Transverse colon (tissue), 4 donors: Measurements from ENCODE around the gene NOP56. TPM values are rescaled to one million over a fixed set of nuclear protein-coding genes. Genes with fewer than 3 reads are reported as not detected.
A peak's percentile ranks its signal among the peaks of the same experiment; 100 is the strongest.

ENCODE experiments used
- DNase-seq: peaks from one replicate; pipeline ENCODE4 v3.0.0-alpha.2; 2019
- H3K27ac ChIP-seq, 4 donors: fragments of 200-600 bp; sonication (generic); 2 replicates each; pipeline ENCODE4 v1.5.1; 2016 to 2018; ENCODE audit warnings: inconsistent platforms in 4 of 4
- H3K27me3 ChIP-seq: fragments of 200-600 bp; sonication (generic); 2 replicates; pipeline ENCODE4 v1.5.1; 2017; ENCODE audit warnings: inconsistent platforms
- H3K36me3 ChIP-seq, 4 donors: fragments of 200-600 bp; sonication (generic); 2 replicates each; pipeline ENCODE4 v1.5.1; 2017 to 2019; ENCODE audit warnings: inconsistent platforms in 4 of 4
- H3K4me1 ChIP-seq, 4 donors: fragments of 200-600 bp; sonication (generic); 2 replicates each; pipeline ENCODE4 v1.5.1; 2017 to 2020; ENCODE audit warnings: inconsistent platforms in 4 of 4
- H3K4me3 ChIP-seq, 4 donors: fragments of 200-600 bp; sonication (generic); 1 replicate in 1 of 4; 2 replicates in 3 of 4; pipeline versions ENCODE4 v1.5.1 to v1.6.1; 2017 to 2019; ENCODE audit warnings: inconsistent platforms in 4 of 4
- H3K9me3 ChIP-seq, 2 donors: fragments of 200-600 bp; sonication (generic); 2 replicates each; pipeline ENCODE4 v1.5.1; 2017 to 2019; ENCODE audit warnings: inconsistent platforms in 2 of 2
- CTCF ChIP-seq, 5 experiments: fragments of 200-600 bp in 3 of 5; fragments of 450-650 bp in 2 of 5; sonication (generic) in 3 of 5; IDR thresholded peaks; 1 replicate in 2 of 5; 2 replicates in 3 of 5; pipeline ENCODE4 v1.5.1; 2016 to 2017; ENCODE audit warnings: antibody characterized with exemption in 5 of 5, inconsistent platforms in 3 of 5, mild to moderate bottlenecking in 2 of 5, moderate library complexity in 1 of 5
- EP300 ChIP-seq: sonication (generic); formaldehyde crosslinking; IDR thresholded peaks from one replicate; pipeline ENCODE4 v1.6.1; 2017; ENCODE audit warnings: antibody characterized with exemption, low read depth
- POLR2A ChIP-seq: fragments of 450-650 bp; IDR thresholded peaks from one replicate; pipeline ENCODE4 v1.6.1; 2016; ENCODE audit warnings: antibody characterized with exemption, mild to moderate bottlenecking, moderate library complexity
- POLR2AphosphoS5 ChIP-seq, 3 donors: sonication (generic); formaldehyde crosslinking; IDR thresholded peaks; one replicate each; pipeline ENCODE4 v1.6.1; 2016; ENCODE audit warnings: antibody characterized with exemption in 3 of 3
- WGBS, 2 donors: methylation state at CpG; one replicate each; pipeline ENCODE4 v1.1.5; 2018; ENCODE audit warnings: low coverage in 1 of 2; 5-methylcytosine and 5-hydroxymethylcytosine counted together
- in situ Hi-C, 4 donors: fragments of 200-750 bp; cut with MboI; loops; one replicate each; pipeline versions ENCODE4 v1.15.0 to v1.15.1; 2017; ENCODE audit warnings: low sequenced_read_pairs in 3 of 4, low pct_ligation_motif_present in 1 of 4, low pct_unique_long_range_greater_than_20kb in 1 of 4
- intact Hi-C: fragments of 100-400 bp; cut with DNase I; formaldehyde crosslinking; loops from one replicate; pipeline ENCODE4 v1.15.1; 2023; ENCODE audit warnings: low total_unique reads
- total RNA-seq, 4 donors: library from RNA; depleted of rRNA; stranded (reverse); fragments of >200 nt; gene quantifications; one replicate each; pipeline ENCODE4 v1.1.0, GENCODE V29; 2016

NOP56 gene
- total RNA-seq, 4 donors from 2014 or later: 32.8 to 303 (median 126) TPM

- 0% methylated on average over 31 of the region's 56 CpGs; no CpG with 5 or more reads in 1 of the 2 donors for WGBS, 2 donors
- in situ Hi-C loops: loop anchor here in 2 of 4 donors (10.0 kb wide), 2 partner anchors 128 to 138 kb away; no protein-coding TSS in a partner anchor
- Histone ChIP-seq H3K4me3 (peak overlapping the region; percentile 71 to 99 (median 86)), H3K27ac (peak overlapping the region; percentile 94 to 99 (median 96)), H3K9me3 (no peaks in the 10 kb centered on the region), H3K4me1 (peaks cover 9 to 27% (median 19%) of the 10 kb centered on the region in 4 donors), H3K27me3 (no peaks in the 10 kb centered on the region), H3K36me3 (peaks cover 0 to 26% (median 13%) of the 10 kb centered on the region in 4 donors)
- peak; percentile 12 for DNase-seq
- intact Hi-C loops: loop anchor here (5.0 kb wide), 1 partner anchor 39 kb away; the partner anchor contains the start of gene EBF4
- no peak for TF ChIP-seq EP300
- TF ChIP-seq CTCF (IDR thresholded peaks at IDR 0.05): no peak
- TF ChIP-seq POLR2A: no peak
- no peak for TF ChIP-seq POLR2AphosphoS5 (IDR thresholded peaks at IDR 0.05)
Measured at GRCh38 chr20:2652724-2653555, 508 bp downstream of the NOP56 start.

- in situ Hi-C loops: loop anchor here in 2 of 4 donors (10.0 kb wide), 2 partner anchors 129 to 139 kb away; no protein-coding TSS in a partner anchor
Measured at GRCh38 chr20:2653556-2654383, 1.3 kb downstream of the NOP56 start.

GRCh38 chr20:2654384-2654822 is 2.0 kb downstream of the NOP56 start:
- TF ChIP-seq POLR2AphosphoS5 (IDR thresholded peaks at IDR 0.05) (no peak), EP300 (no peak), POLR2A (no peak), CTCF (IDR thresholded peaks at IDR 0.05) (no peak)
- 76% methylated on average over 9 of the region's 9 CpGs; no CpG with 5 or more reads in 1 of the 2 donors for WGBS, 2 donors
- intact Hi-C loops (loop anchor here (5.0 kb wide), 1 partner anchor 38 kb away; the partner anchor contains the start of gene EBF4), in situ Hi-C loops (loop anchor here in 2 of 4 donors (10.0 kb wide), 2 partner anchors 130 to 140 kb away; no protein-coding TSS in a partner anchor)
- Histone ChIP-seq H3K27ac (no peak overlapping the region), H3K9me3 (no peaks in the 10 kb centered on the region), H3K36me3 (peaks cover 0 to 33% (median 15%) of the 10 kb centered on the region in 4 donors), H3K4me1 (peaks cover 9 to 27% (median 19%) of the 10 kb centered on the region in 4 donors), H3K27me3 (no peaks in the 10 kb centered on the region), H3K4me3 (no peak overlapping the region)
- DNase-seq: no peak

More at GRCh38 chr20:2653556-2654383, 1.3 kb downstream of the NOP56 start:
- Histone ChIP-seq H3K27me3 (no peaks in the 10 kb centered on the region), H3K4me1 (peaks cover 9 to 27% (median 19%) of the 10 kb centered on the region in 4 donors), H3K4me3 (peak overlapping the region; percentile 71 to 99 (median 86)), H3K27ac (peak overlapping the region; percentile 94 to 99 (median 96)), H3K36me3 (peaks cover 0 to 30% (median 13%) of the 10 kb centered on the region in 4 donors), H3K9me3 (no peaks in the 10 kb centered on the region)
- DNase-seq: no peak
- intact Hi-C loops: loop anchor here (5.0 kb wide), 1 partner anchor 39 kb away; the partner anchor contains the start of gene EBF4
- WGBS, 2 donors: 18 to 22% methylated on average over 7 to 24 of the region's 24 CpGs
- TF ChIP-seq EP300 (no peak), POLR2A (no peak), CTCF (IDR thresholded peaks at IDR 0.05) (no peak), POLR2AphosphoS5 (IDR thresholded peaks at IDR 0.05) (no peak)
